Measurements from ENCODE around the gene CDK9. TPM values are rescaled to one million over a fixed set of nuclear protein-coding genes. Genes with fewer than 3 reads are reported as not detected.

CDK9 gene
- total RNA-seq, 1 donor from 2014 or later, result 55.5 TPM

DNA sequence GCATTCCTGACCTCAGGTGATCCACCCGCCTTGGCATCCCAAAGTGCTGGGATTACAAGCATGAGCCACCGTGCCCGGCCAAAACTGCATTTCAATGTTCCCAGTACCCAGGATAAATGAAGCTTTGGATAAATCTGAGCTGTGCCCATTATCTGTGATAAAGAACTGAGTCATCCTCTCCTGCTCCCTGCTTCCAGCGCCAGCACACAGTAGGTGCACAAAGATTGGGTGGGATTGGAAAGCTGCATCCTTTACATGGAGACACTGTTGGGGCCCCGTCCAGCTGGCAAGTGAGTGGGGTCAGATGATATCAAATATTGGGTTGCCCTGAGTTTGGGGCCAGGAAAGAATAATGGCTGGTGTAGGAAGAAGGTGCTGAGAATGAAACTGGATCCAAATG lies 24.8 kb upstream of the CDK9 start:
- DNase-seq (ENCODE audit: low spot score) (no peak), ATAC-seq (no peak)

GRCh38 chr9:127761491-127761956 lies 24.3 kb upstream of the CDK9 start:
- ATAC-seq, result no peak
- no peak for DNase-seq (ENCODE audit: low spot score)

- DNase-seq (ENCODE audit: low spot score) (no peak), ATAC-seq (peak; percentile 59)
These were observed 23.6 kb upstream of the CDK9 start for GRCh38 chr9:127762111-127762676.

- ATAC-seq (peak; percentile 71), DNase-seq (ENCODE audit: low spot score) (no peak)
These were observed 21.9 kb upstream of the CDK9 start for GRCh38 chr9:127763918-127764384.

- no peak for DNase-seq (ENCODE audit: low spot score)
- ATAC-seq, result no peak
These were observed 20.4 kb upstream of the CDK9 start for GRCh38 chr9:127765418-127765817.

- ATAC-seq, result no peak
These were observed 18.4 kb upstream of the CDK9 start for GRCh38 chr9:127767410-127767809.

GRCh38 chr9:127767909-127768331 lies 17.9 kb upstream of the CDK9 start:
- no peak for ATAC-seq
- DNase-seq (ENCODE audit: low spot score), result no peak

More at GRCh38 chr9:127767410-127767809, 18.4 kb upstream of the CDK9 start:
- no peak for DNase-seq (ENCODE audit: low spot score)

GRCh38 chr9:127768698-127769097 lies 17.1 kb upstream of the CDK9 start:
- DNase-seq (ENCODE audit: low spot score) (no peak), ATAC-seq (no peak)

DNA sequence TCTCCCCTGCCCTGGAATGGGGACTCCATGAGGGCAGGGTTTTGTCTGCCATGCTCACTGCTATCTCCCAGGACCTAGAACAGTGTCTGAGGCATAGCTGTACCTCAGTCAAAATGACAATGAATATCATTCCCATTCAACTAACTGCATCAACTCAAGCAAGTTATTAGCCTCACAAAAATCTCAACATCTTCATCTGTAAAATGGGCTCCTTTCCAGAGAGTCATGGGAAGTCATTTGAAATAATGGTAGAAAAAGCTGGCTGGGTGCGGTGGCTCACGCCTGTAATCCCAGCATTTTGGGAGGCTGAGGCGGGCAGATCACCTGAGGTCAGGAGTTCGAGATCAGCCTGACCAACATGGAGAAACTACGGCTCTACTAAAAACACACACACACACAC lies 16.7 kb upstream of the CDK9 start:
- DNase-seq (ENCODE audit: low spot score), result no peak
- ATAC-seq, result no peak

GRCh38 chr9:127769929-127770582 lies 15.8 kb upstream of the CDK9 start:
- ATAC-seq (no peak), DNase-seq (ENCODE audit: low spot score) (no peak)

DNA sequence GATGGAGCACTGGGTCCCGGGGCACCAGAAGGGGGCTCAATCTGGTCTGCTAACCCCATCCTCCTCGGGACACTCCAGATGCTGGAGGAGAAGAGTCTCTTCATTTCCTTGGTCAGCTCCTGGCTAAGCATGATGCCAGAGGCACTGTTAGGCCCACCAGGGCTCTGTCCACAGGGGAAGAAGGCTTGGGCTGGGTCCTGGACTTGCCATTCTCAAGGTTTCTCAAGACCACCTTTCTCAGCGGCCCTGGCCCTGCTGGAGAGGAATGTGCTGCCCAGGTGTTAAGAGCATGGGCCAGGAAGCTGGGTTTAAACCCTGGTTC lies 15.3 kb upstream of the CDK9 start:
- ATAC-seq (no peak), DNase-seq (ENCODE audit: low spot score) (no peak)

GRCh38 chr9:127770905-127771569 lies 14.8 kb upstream of the CDK9 start:
- ATAC-seq, result peak; percentile 98

GRCh38 chr9:127771570-127772189 lies 14.2 kb upstream of the CDK9 start:
- ATAC-seq, result no peak
- no peak for DNase-seq (ENCODE audit: low spot score)

More at GRCh38 chr9:127770905-127771569, 14.8 kb upstream of the CDK9 start:
- DNase-seq (ENCODE audit: low spot score), result peak; percentile 99

GRCh38 chr9:127772603-127773002 lies 13.2 kb upstream of the CDK9 start:
- DNase-seq (ENCODE audit: low spot score) (no peak), ATAC-seq (no peak)

GRCh38 chr9:127773272-127773671 lies 12.6 kb upstream of the CDK9 start:
- DNase-seq (ENCODE audit: low spot score), result no peak
- ATAC-seq, result no peak

DNA sequence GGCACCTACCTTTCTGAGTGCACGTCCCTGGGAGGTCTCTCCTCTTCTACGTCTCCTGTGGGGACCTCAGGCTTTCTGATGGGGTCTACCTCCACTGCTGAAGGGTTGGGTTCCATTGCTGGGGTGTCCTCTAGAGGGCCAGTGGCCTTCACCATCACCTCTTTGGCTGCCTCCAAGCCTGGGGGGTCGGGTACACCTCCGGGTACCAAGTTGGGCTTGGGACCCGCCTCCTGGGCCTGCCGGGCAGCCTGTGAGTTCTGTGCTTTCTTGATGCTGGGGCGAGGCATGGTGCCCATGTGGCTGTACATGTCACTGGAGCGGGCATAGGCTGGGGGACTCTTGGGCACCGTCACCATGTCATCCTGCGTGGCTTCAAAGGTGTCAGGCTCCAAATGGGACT lies 11.9 kb upstream of the CDK9 start:
- ATAC-seq, result no peak

GRCh38 chr9:127776195-127776923 lies 9.5 kb upstream of the CDK9 start:
- no peak for DNase-seq (ENCODE audit: low spot score)
- no peak for ATAC-seq

More for the DNA sequence above, 11.9 kb upstream of the CDK9 start:
- DNase-seq (ENCODE audit: low spot score), result no peak

GRCh38 chr9:127776924-127777289 lies 8.9 kb upstream of the CDK9 start:
- DNase-seq (ENCODE audit: low spot score) (no peak), ATAC-seq (no peak)

DNA sequence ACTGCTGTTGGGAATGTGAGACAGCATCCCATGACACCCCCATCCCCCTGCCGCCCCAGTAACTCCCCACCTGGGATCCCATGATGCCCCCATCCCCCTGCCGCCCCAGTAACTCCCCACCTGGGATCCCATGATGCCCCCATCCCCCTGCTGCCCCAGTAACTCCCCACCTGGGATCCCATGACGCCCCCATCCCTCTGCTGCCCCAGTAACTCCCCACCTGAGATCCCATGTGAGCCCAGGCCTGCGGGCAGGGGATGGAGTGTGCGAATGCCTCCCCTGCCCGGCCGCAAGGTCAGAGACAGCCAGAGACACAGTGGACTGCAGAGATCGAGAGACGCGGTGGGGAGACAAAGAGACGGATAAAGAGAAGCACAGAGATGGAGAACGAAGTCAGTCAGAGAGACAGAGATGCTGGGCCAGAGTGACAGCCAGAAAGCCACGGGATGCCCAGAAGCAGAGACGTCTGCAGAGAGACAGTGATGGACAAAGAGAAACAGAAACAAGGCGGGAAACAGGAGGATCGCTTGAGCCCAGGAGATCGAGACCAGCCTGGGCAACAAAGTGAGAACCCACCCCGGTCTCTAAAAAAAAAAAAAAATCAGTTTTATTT lies 8.4 kb upstream of the CDK9 start:
- no peak for DNase-seq (ENCODE audit: low spot score)
- no peak for ATAC-seq

DNA sequence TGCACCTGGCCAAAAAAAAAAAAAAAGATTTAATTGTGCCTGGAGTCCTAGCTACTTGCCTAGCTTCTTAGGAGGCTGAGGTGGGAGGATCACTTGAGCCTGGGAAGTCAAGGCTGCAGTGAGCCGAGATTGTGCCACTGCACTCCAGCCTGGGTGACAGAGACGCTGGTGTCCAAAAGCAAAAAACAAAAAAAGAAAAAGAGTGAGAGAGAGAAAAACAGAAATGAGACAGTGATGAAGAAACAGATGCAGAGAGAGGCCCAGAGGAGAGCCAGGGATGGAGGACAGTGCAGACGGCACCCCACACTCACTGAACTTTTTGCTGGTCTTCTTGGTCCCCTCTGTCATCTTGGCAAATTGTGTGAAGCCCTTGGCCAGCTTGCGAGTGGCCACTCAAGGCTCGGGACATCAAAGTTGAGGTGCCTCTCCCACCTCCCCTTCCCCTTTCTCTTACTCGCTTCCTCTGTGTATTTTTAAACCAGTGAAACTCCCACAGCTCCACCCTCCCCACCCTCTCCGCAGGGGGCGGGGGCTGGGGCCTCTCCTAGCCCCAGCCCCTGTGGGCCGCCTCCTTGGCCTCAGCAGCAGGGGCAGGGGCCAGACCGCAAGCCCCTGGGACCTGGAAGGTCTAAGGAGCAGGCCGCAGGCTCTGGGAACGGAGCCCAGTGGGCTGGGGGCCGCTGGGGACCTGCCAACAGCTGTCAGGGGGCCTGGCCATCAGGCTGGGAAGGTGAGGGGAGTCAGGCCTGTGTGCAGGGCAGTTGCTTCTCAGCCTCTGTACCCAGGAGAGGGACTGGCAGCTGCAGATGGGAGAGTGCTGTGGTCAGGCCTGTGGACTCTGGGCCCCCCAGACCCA lies 7.3 kb upstream of the CDK9 start, which contains the start of gene SH2D3C:
Gene SH2D3C (minus strand): TSS at position 387 of the 856 bp plus-strand sequence. CDS start 39 bp downstream, at position 348.
- DNase-seq (ENCODE audit: low spot score), result no peak
- peak; percentile 35 for ATAC-seq
